ENCODE measurements around the gene FAM227A.
"Not testable (repeated sequence)": the region's sequence is repeated elsewhere in the genome, so short reads cannot be mapped to it uniquely, and the experiment has no call there.

Gene FAM227A

DNA sequence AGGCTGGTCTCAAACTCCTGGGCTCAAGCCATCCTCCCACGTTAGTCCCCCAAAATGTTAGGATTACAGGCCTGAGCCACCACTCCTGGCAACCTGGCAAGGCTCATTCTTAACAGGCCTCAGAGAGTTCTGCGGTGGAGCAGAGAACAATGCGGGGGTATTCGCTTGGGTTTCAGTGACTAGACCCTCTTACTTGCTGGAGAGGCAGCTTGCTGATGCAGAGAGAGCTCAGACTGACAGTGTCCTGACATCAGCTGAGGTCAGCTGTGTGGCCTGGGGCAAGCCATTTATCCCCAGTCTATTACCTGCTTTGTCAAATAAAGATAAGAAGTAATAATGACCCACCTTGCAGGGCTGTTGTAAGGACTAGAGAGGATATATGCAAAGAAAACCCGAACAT, 46.0 kb downstream of the FAM227A start:
- DNase-seq, result no peak

DNA sequence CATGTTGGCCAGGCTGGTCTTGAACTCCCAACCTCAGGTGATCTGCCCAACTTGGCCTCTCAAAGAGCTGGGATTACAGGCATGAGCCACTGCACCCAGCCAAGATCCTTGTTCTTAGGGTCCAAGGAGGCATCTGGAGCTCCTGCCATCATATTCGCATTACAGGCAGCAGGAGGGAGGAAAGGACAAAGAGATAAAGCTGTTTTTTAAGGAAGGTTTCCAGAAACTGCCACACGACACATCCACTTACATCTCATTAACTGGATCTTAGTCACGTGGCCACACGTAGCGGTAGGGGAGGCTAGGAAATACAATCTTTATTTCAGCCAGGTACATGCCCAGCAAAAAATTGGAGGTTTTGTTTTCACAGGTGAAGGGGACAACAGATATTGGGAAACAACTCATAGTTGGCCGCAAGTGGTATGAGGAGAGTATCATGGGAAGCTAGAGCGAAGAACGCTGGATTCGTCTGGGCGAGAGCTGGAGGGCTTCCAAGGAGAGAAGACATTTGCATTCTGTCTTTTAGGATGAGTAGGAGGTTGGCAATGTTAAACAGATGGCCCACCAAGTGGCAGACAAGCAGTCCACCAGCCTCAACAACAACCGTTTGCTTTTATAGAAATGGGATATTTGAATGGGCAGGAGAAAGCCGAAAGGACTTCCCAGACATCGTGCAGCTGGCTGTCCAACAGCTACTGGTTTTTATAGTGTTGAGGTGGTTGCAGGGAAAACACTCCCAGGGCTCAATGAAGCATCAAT, 47.0 kb downstream of the FAM227A start:
- DNase-seq, result no peak

DNA sequence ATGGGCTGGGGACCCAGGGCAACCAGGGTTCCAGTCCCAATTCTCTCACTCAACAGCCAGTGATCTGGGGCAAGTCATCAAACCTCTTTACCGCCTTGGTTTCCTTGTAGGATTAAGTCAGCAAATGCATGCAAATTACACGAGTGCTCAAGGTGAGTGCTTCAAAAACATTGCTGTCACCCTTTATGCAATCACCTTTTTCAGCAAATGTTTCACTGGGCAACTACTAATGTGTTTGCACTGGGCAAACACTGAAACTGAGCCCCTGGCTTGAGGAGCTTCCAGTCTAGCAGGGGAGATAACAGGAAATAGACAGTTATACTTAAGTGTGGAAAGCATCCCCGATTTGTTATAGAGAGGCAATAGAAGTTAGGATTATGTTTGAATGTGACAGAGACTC, 48.5 kb downstream of the FAM227A start:
- no peak for DNase-seq

- DNase-seq, result no peak
Measured at GRCh38 chr22:38602166-38602565, 54.0 kb downstream of the FAM227A start.

GRCh38 chr22:38601221-38601764, 54.9 kb downstream of the FAM227A start:
- DNase-seq, result no peak

GRCh38 chr22:38599466-38599865, 56.7 kb downstream of the FAM227A start:
- DNase-seq, result no peak

DNA sequence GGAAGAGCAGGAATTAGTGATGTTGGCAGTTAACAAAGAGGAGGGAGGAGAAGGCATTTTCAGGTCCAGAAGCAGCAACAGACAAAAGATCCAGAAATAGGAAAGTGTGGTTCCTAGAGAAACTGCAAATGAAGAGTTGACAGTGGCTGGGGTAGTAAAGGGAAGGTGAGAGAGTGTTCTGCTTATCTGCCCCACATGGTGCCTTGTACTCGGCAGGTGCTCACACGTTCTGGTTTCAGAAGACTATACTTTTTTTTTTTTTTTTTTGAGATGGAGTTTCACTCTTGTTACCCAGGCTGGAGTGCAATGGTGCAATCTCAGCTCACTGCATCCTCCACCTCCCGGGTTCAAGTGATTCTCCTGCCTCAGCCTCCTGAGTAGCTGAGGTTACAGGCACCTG, 73.3 kb downstream of the FAM227A start:
- not testable (repeated sequence) for DNase-seq

DNA sequence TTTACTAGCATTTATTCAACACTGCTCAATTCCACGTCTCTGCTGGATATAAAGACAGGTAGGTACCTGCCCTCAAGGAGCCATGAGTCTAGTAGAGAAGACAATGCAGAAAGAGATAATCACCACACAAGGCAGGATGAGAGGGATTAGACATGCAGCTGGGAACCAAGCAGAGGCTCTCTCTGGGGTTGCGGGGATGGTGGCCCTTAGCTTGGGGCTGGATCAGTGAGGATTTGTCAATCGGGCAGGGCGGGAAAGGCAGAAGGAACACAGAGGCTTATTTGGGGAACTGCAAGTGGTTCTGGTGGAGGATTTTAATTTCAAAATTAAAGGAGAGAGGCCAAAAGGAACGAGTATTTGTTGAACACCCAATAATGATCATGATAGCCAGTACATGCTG, 77.7 kb downstream of the FAM227A start:
- DNase-seq, result no peak

DNA sequence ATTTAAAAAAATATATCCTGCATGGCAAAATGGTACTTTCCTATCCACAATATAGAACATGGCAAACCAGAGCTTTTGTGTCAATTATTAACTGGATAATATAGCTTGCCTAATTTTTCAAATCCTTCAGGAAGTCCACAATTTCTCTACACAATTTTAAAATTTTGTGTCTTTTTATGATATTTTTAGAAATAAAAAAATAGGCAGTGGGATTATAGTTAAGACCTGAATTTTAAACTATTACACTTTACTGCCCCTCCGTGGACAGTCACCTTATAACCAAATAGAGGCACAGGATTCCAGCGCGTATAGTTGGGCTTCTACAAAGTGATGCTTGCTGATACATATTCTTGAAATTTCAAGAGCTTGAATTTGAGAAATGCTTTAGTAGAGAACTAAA, 84.1 kb downstream of the FAM227A start:
- DNase-seq, result peak; percentile 40

- peak; percentile 51 for DNase-seq
Measured at GRCh38 chr22:38570779-38571364, 85.3 kb downstream of the FAM227A start.

DNA sequence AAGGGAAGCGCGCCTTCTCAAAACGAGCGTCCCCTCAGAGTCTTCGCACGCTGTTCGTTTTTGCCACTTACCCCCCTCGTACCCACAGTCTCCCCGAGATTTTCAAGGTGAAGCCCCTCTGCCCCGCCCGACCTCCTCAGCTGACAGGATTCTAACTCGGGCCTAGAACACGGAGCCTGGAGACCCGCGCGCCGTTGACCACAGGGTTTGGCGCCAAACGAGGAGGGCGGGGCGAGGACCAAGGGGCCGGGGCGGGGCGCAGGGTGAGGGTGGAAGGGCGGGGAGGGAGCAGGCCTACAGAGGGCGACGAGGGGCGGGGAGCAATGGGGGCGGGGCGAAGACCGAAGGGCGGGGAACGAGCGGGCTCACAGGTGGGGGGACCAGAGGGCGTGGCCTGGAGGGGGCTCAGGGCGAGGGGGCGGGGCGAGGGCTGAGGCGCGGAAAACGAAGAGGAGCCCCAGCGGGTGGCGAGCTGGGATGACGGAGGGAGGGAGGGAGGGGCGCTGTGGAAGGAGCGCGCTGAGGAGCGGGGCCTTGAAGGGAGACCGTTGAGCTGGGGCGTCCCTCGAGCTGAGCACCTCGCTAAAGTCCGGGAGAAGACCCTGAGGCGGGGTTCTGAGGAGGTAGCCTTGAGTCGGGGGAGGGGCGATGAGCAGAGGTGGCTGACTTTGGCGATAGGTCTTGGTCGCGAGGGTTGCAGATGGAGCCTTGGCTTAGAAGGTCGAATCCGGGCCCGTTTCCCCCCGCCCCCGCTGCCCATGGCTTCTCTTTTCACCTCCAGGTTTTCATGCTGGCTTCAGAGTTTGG, 86.0 kb downstream of the FAM227A start, which contains the start of gene DMC1:
Gene DMC1 (minus strand): TSS at position 212 of the 807 bp plus-strand sequence. CDS start 1,927 bp downstream, outside the sequence.
- peak; percentile 81 for DNase-seq

GRCh38 chr22:38569181-38569971, 86.8 kb downstream of the FAM227A start:
- DNase-seq, result peak; percentile 34

DNA sequence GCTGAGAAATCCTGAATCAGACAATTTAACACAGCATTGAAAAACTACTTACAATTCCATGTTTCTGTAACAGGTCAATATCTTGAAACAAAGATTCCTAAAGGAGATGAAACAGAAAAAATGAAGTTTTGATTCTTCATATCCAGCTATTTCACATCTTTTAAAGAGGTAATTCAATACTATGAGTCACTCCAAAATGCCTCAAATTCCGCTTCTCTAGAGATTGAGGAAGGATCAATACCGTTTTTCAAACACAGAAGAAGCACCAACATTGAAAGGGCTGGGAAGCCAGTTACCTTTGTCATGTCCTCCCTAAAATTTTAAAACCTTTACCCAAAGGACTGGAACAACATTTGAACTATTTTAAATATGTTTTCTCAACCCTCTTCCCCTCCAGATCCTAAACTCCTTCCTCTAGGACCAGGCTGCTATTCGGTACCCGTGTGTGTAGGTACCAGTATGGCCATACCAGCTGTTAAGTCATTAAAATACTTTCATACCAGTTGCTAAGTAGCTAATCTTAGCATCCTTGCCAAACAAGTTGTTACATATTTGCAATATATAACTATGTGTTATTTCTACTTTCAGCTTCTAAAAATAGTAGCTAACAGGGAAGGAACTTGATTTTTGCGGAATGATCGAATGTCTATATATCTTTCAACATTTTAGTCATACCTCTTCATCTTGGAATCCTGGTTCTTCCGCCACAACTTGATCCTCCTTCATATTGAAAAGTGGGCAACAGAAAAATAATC, 88.5 kb downstream of the FAM227A start:
- no peak for DNase-seq

- DNase-seq, result no peak
Measured at GRCh38 chr22:38566726-38567504, 89.3 kb downstream of the FAM227A start.

DNA sequence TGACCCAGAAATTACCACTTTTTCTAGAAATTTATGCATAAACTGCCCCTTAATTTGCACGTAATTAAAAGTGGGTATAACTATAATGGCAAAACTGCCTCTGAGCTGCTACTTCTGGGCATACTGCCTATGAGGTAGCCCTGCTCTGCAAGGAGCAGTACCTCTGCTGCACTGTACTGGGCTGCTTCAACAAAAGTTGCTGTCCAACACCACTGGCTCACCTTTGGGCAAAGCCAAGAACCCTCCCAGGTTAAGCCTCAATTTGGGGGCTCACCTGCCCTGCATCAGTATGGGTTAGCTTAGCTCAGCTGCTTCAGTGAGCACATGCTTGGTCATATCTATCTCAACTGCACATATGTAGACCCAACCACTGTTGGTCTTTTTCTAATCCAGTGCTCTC, 90.8 kb downstream of the FAM227A start:
- no peak for DNase-seq

- no peak for DNase-seq
Measured at GRCh38 chr22:38564669-38565068, 91.5 kb downstream of the FAM227A start.

- no peak for DNase-seq
Measured at GRCh38 chr22:38554281-38554680, 101.9 kb downstream of the FAM227A start.

GRCh38 chr22:38549101-38549894, 106.9 kb downstream of the FAM227A start:
- peak; percentile 9 for DNase-seq

DNA sequence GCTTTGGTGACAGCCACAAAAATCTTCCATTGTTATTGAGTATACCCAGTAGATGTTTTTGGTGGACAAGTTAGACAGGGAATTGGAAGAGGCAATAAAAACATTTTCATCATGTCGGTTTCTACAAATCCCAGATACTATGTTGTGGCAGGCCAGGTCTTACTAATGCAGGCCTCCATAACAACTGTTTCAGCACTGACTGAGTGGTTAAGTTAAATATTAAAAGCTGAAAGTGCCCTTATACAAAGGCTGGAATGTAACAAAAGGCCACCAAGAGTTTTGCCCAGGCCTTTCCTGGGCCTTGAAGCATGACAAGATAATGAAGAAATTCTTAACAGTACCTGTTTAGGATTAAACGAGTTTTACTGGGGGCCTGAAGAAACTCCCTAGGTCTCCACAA, 115.5 kb downstream of the FAM227A start:
- no peak for DNase-seq

Measured in NCI-H510A treated with DMSO at 0.1 percent for 48 hours (cell line).